Activated T-cell treated with anti-CD3 and anti-CD28 coated beads, Interleukin-2, amount 50 U/mL, for 4 hours (primary cell): Measurements from ENCODE around the gene PROK1. TPM values are rescaled to one million over a fixed set of nuclear protein-coding genes. Genes with fewer than 3 reads are reported as not detected.
"Not testable (repeated sequence)": the region's sequence is repeated elsewhere in the genome, so short reads cannot be mapped to it uniquely, and the experiment has no call there.

Experiments
- ATAC-seq, 2 donors: fragments of 200-7000 bp; cut with Tn5 transposase; one replicate each; pipeline ENCODE4 v1.10.0; 2021
- DNase-seq: peaks from one replicate; pipeline ENCODE4 v3.0.0-alpha.2; 2020
- H3K27me3 Mint-ChIP-seq: one replicate; pipeline ENCODE4 v1.8.0; 2021; ENCODE audit warnings: low read depth, mixed read lengths
- H3K36me3 Mint-ChIP-seq: one replicate; pipeline ENCODE4 v1.8.0; 2022; ENCODE audit warnings: mixed read lengths; ENCODE audit not compliant: insufficient read depth
- H3K4me1 Mint-ChIP-seq: one replicate; pipeline ENCODE4 v1.8.0; 2021; ENCODE audit warnings: low read depth, mixed read lengths
- H3K4me3 Mint-ChIP-seq: one replicate; pipeline ENCODE4 v1.8.0; 2021; ENCODE audit warnings: mild to moderate bottlenecking, moderate library complexity, mixed read lengths
- H3K9me3 Mint-ChIP-seq: one replicate; pipeline ENCODE4 v1.8.0; 2021; ENCODE audit warnings: mixed read lengths
- total RNA-seq, 3 donors: library from RNA; stranded (reverse); gene quantifications; one replicate each; pipeline ENCODE4 v1.2.1, GENCODE V29; 2021

The PROK1 gene
- total RNA-seq, 3 donors from 2014 or later = not detected

DNA sequence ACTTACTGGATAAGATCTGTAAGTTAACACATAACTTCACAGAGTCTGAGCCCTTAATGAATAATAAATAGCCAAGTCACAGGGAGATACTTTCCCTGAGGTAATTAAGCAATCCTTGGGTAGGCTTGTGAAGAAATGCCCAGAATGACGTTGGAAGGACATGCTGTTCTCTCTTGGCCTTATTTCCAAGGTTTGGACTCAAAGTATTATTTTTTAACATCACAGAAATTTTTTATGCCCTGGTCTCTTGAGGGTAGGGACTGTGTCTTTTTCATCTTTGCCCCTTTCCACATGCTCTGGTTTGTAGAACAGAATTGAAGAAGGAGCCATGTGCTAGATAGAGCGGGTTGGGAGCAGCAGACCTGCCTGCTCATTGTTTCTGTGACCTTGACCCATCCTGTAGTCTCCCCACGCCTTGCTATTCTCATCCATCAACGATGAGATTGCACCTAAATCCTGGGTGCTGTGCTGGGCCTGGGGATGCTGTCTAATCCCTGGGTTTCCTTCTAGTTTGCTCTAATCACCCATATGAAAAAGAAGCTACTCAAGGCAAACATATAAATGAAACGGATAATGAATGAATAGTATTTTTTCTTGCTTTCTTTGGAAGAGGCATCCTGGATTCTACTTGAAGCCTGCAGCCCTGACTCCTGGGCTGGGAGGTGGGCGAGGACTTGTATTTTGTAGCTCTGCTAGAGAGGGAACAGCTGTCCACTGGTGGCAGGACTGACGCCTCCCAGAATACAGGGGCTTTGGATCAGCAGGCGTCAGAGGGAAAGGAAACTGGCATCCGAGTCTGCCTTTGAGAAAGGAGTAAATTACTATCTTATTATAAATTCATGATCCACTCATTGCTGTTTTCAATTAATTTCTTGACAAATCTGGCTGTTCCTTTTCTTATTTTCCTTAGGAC, 26.0 kb upstream of the PROK1 start:
- Mint-ChIP-seq H3K36me3 (no peaks in the 10 kb centered on the region), H3K4me3 (no peak overlapping the region), H3K4me1 (no peaks in the 10 kb centered on the region), H3K27me3 (peaks cover 3% of the 10 kb centered on the region), H3K9me3 (no peaks in the 10 kb centered on the region)
- no peak for ATAC-seq
- no peak for DNase-seq

DNA sequence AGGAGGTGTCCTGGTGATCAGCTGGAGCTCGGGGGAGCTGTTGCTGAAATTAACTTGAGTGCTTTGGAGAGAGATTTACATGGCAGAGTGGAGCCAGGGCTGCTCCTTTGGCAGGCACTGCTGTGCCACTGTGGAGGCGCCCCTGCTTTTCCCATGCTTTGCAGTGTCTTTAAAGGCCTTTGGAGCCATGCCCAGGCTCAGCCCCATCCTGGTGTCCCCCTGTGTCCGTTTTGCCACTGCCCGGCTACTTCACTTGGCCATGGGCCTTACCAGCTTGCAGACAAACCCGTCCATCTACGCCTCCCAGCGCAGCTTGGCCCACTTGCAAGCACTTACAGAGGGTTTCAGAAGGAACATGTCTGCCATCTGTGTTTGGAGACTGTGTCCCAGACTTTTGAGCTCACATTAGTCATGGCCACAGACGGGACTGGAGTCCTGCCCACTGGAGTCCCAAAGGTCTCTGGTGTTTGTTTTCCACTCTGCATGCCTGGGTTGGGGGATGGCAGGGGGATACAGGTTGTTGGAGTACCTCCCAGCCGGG, 25.3 kb upstream of the PROK1 start:
- H3K36me3 Mint-ChIP-seq = no peaks in the 10 kb centered on the region
- H3K4me3 Mint-ChIP-seq = no peak overlapping the region
- ATAC-seq = no peak
- H3K27me3 Mint-ChIP-seq = peaks cover 4% of the 10 kb centered on the region
- H3K9me3 Mint-ChIP-seq = no peaks in the 10 kb centered on the region
- no peak for DNase-seq
- H3K4me1 Mint-ChIP-seq = no peaks in the 10 kb centered on the region

DNA sequence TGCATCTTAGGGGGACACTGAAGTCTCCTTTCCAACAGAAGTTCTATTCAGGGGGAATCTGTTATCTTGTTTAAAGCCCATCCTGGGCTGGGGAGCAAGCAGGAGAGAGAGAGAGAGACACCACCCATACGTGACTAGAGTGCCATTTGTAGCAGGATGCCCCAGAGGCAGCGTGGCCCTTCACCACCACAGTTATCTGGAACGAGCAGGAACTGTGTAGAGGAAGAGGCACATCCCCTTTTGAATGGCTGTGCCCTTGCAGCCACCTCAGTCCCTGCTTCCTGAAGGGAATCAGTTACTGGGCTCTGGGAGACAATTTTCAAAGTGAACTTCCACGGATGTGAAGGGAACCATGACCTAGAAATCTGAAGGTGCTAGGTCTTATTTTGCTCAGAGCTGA, 24.1 kb upstream of the PROK1 start:
- no peaks in the 10 kb centered on the region for H3K9me3 Mint-ChIP-seq
- DNase-seq (no peak), ATAC-seq (no peak)
- no peak overlapping the region for H3K4me3 Mint-ChIP-seq
- H3K27me3 Mint-ChIP-seq = peaks cover 12% of the 10 kb centered on the region
- H3K36me3 Mint-ChIP-seq = no peaks in the 10 kb centered on the region
- no peaks in the 10 kb centered on the region for H3K4me1 Mint-ChIP-seq

DNA sequence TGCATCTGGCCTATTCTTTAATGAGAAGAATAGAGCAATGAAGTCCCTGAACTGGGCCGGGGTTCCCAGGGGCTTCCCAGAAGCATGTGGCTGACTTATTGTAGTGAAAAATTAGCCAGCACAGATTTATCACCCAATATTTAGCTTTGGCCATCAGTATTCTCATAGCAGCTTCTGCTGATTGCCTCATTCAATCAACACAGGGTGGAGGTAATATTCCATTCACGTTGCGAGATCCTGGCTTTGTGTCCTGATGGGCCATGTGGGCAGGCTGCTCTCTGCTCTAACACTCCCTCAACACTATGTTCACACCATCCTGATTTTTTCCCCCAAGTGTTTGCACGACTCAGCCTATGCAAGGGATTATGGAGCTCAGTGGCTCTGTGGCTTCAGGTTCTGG, 22.0 kb upstream of the PROK1 start:
- Mint-ChIP-seq H3K4me3 (no peak overlapping the region), H3K36me3 (no peaks in the 10 kb centered on the region)

DNA sequence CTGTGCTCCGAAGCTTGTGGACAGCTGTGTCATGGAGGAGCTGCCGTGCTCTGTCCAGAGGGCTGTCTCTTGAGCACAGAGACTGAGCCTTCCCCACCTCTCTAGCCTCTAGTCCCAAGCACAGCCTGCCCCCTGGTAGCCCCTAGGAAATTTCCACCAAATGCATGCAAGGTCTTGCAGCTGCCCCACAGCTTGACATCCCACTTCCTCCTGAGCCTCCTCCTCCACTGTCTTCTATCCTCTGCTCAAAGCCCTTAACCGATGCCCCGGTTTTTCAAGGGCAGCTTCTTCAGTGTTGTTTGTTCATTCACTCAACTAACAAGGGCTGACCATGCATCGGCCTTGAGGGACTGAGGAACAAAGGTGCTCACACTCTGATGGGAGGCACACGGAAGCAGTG, 20.6 kb upstream of the PROK1 start:
- Mint-ChIP-seq H3K4me1 (no peaks in the 10 kb centered on the region), H3K9me3 (no peaks in the 10 kb centered on the region), H3K4me3 (no peak overlapping the region), H3K27me3 (peaks cover 15% of the 10 kb centered on the region), H3K36me3 (no peaks in the 10 kb centered on the region)
- no peak for DNase-seq
- ATAC-seq = no peak

More for the DNA sequence above, 22.0 kb upstream of the PROK1 start:
- H3K27me3 Mint-ChIP-seq = peaks cover 13% of the 10 kb centered on the region
- no peak for ATAC-seq
- H3K9me3 Mint-ChIP-seq = no peaks in the 10 kb centered on the region
- no peaks in the 10 kb centered on the region for H3K4me1 Mint-ChIP-seq
- DNase-seq = no peak

DNA sequence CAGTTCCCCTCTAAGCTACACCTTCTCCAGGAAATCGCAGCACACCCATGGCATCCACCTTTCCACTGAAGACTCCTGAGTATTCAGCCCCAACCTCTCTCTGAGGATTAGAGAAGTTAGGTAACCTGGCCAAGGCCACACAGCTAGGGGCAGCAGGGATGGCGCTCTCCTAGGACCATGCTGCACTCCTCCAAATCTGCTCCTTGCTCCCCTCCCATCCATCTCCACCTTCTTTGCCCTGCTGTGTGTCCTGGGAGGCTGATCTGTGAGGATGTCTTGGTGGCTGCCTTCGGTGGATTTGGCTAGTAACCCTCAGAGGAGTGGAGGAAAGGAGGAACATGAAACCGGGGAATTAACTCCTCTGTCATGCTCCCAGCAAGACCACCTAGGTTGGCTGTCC, 20.0 kb upstream of the PROK1 start:
- Mint-ChIP-seq H3K27me3 (peaks cover 15% of the 10 kb centered on the region), H3K4me1 (no peaks in the 10 kb centered on the region), H3K9me3 (no peaks in the 10 kb centered on the region), H3K36me3 (no peaks in the 10 kb centered on the region), H3K4me3 (no peak overlapping the region)
- DNase-seq = no peak
- no peak for ATAC-seq

DNA sequence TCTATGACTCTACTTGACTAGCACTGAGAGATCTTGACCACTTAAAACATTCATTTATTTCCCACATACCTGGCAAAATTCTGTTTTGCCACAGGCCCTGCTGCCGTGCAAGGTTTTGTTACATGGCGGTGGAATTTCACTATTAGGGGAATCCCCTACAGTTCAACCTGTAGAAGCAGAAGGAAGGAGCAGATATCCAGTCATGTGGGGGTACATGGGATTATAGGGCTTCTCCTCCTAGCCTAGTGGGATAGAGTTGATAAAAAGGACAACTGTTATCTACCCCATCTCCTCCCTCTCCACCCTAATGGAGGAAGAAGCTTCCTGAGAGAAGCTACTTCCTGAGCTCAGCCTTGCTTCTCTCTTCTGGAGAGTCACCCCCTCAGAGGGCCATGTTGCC, 17.7 kb upstream of the PROK1 start:
- ATAC-seq (no peak), DNase-seq (no peak)
- H3K27me3 Mint-ChIP-seq = peaks cover 17% of the 10 kb centered on the region
- no peak overlapping the region for H3K4me3 Mint-ChIP-seq
- no peaks in the 10 kb centered on the region for H3K36me3 Mint-ChIP-seq
- H3K9me3 Mint-ChIP-seq = no peaks in the 10 kb centered on the region
- H3K4me1 Mint-ChIP-seq = no peaks in the 10 kb centered on the region

DNA sequence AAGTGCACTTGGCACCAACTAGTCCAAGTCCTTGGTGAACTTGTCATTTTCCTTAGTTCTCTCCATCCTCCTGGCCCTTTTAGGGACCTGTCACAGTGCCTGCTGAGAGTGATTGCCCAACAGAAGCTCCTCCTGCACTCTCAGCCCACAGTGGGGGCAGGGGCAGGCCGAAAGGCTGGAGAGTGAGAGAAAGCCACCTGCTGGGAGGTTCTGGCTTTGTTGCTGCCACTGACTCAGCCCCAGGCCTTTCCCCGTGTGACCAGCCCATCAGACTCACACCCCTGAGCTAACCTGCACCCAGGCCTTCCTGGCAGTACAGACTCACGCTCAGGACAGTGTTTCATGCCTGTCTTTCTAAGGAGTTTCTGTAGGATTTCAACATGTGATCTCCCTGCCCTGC, 17.1 kb upstream of the PROK1 start:
- H3K36me3 Mint-ChIP-seq = no peaks in the 10 kb centered on the region
- ATAC-seq (no peak), DNase-seq (no peak)
- H3K4me1 Mint-ChIP-seq = no peaks in the 10 kb centered on the region
- peaks cover 20% of the 10 kb centered on the region for H3K27me3 Mint-ChIP-seq
- no peaks in the 10 kb centered on the region for H3K9me3 Mint-ChIP-seq
- no peak overlapping the region for H3K4me3 Mint-ChIP-seq

DNA sequence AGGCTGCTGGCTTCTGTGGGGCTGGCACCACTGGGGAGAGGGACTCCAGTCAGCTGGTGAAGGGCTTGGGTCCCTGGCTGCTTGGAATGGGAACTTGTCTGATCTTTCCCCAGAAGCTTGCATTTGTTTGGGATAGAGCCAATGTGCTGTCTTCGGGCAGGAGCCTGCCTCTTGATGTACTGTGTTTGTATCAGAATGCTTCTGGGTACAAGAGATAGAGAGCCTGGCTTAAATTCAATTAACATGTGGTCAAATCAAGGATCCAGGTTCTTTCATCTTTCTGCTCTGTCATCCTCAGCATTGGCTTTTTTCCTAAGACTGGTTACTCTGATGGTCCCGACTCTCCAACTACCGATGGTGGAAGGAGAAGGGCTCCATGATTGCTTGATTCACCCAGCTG, 16.0 kb upstream of the PROK1 start:
- ATAC-seq (no peak), DNase-seq (no peak)
- H3K4me1 Mint-ChIP-seq = no peaks in the 10 kb centered on the region
- H3K36me3 Mint-ChIP-seq = no peaks in the 10 kb centered on the region
- peaks cover 19% of the 10 kb centered on the region for H3K27me3 Mint-ChIP-seq
- no peaks in the 10 kb centered on the region for H3K9me3 Mint-ChIP-seq
- H3K4me3 Mint-ChIP-seq = no peak overlapping the region

DNA sequence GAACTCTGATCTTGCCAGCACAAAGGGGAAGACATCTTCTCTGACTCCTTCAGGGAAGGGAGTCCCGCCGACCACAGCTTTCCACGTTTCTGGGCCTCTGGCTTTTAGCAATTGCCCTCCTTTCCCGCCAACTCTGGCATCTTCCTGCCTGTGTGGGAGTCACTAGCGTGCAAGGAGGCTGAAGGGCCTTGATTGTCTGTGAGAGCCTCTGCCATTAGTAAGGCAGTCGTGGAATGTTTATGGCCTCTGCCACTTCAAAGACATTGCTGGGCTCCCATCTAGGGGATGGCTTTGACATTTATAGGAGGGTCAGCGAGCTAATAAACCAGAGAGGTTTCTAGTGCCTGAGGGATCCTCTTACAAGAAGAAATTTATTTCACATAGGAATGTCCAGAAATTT, 14.3 kb upstream of the PROK1 start:
- H3K36me3 Mint-ChIP-seq = no peaks in the 10 kb centered on the region
- H3K27me3 Mint-ChIP-seq = peaks cover 13% of the 10 kb centered on the region
- no peak overlapping the region for H3K4me3 Mint-ChIP-seq
- DNase-seq = no peak
- no peak for ATAC-seq
- H3K9me3 Mint-ChIP-seq = no peaks in the 10 kb centered on the region
- H3K4me1 Mint-ChIP-seq = no peaks in the 10 kb centered on the region

DNA sequence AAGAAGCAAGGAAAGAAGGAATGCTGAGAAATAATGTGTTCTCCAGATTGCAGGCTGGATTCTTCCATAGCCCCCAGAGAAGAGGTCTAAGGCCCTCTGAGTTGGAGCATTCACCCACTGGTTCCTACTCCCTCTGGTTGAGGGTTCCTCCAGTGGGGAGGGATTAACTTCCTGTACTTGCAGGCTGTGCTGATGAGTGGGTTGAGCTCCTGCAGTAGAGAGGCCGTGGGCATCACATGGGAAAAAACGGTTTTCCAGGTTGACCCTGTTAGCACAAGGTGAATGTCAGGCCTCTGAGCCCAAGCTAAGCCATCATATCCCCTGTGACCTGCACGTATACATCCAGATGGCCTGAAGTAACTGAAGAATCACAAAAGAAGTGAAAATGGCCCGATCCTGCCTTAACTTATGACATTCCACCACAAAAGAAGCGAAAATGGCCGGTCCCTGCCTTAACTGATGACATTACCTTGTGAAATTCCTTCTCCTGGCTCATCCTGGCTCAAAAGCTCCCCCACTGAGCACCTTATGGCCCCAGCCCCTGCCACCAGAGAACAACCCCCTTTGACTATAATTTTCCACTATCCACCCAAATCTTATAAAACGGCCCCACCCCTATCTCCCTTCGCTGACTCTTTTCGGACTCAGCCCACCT, 13.2 kb upstream of the PROK1 start:
- not testable (repeated sequence) for ATAC-seq, H3K36me3 Mint-ChIP-seq, H3K4me1 Mint-ChIP-seq, DNase-seq, H3K9me3 Mint-ChIP-seq, H3K27me3 Mint-ChIP-seq, H3K4me3 Mint-ChIP-seq

DNA sequence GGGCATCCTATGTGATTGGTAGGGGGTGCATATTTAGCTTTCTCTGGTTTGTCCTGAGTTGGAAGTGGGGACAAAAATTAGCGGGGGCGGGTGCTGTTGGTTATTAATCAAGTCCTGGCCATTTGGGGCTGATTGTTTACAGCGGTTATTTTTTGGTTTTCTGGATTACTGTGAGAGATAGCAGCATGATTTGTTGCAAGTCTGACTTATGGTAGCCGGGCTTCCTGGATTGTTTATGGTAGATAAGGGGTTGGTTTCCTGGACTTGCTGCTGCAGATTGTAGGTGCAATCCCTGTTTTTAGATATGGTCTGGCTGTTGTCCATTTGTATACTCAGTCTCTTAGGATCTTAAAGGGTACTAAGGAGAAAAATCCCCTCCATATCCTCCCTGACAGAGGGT, 12.1 kb upstream of the PROK1 start:
- no peak for DNase-seq
- no peaks in the 10 kb centered on the region for H3K4me1 Mint-ChIP-seq

DNA sequence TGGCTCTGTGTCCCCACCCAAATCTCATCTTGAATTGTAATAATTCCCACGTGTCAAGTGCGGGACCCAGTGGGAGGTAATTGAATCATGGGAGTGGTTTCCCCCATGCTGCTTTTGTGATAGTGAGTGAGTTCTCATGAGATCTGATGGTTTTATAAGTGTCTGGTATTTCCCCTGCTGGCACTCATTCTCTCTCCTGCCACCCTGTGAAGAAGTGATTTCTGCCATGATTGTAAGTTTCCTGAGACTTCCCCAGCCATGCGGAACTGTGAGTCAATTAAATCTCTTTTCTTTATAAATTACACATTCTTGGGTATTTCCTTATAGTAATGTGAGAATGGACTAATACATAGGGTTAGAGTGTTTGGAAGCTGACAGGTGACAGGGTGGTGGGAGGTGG, 11.1 kb upstream of the PROK1 start:
- DNase-seq, H3K4me1 Mint-ChIP-seq: not testable (repeated sequence)

More for the DNA sequence above, 12.1 kb upstream of the PROK1 start:
- Mint-ChIP-seq H3K9me3 (no peaks in the 10 kb centered on the region), H3K27me3 (peaks cover 8% of the 10 kb centered on the region), H3K4me3 (no peak overlapping the region), H3K36me3 (no peaks in the 10 kb centered on the region)
- ATAC-seq = no peak

DNA sequence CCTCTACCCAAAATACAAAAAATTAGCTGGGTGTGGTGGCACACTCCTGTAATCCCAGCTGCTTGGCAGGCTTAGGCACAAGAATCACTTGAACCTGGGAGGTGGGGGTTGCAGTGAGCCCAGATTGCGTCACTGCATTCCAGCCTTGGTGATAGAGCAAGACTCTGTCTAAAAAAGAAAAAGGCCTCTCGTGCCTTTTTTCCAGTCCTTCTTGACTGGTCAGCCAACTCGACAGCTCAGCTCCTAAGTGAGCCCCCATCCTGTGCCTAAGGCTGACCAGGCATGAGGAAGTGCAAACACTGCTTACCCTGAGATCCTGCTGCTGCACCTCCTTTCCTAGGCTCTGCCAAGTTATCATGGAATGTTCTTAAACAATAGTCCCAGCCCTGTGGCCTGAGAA, 10.1 kb upstream of the PROK1 start:
- H3K9me3 Mint-ChIP-seq = no peaks in the 10 kb centered on the region
- H3K4me1 Mint-ChIP-seq = no peaks in the 10 kb centered on the region
- ATAC-seq (no peak), DNase-seq (no peak)
- peaks cover 8% of the 10 kb centered on the region for H3K27me3 Mint-ChIP-seq
- no peaks in the 10 kb centered on the region for H3K36me3 Mint-ChIP-seq
- no peak overlapping the region for H3K4me3 Mint-ChIP-seq

More for the DNA sequence above, 11.1 kb upstream of the PROK1 start:
- ATAC-seq, H3K36me3 Mint-ChIP-seq, H3K4me3 Mint-ChIP-seq, H3K9me3 Mint-ChIP-seq, H3K27me3 Mint-ChIP-seq: not testable (repeated sequence)

DNA sequence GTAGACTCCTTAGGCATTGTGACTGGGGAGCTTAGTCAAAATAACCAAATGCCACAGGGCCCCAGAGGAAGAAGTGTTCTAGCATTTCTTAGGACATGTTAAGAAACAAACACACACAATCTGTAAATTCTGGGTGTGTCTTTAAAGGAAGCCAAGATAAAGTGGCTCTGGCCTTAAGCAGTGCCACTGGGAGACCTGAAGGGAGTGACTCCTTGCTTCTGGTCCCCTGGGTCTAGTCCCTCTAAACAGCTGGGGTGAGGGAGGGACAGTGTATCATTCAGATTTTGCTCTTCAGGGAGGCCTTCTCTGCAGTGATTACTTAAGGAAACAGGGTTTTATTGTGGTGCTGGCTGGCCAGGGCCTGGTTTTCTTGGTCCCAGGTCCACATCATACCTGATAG, 9.1 kb upstream of the PROK1 start:
- Mint-ChIP-seq H3K27me3 (peaks cover 10% of the 10 kb centered on the region), H3K36me3 (no peaks in the 10 kb centered on the region), H3K4me1 (no peaks in the 10 kb centered on the region), H3K4me3 (no peak overlapping the region), H3K9me3 (no peaks in the 10 kb centered on the region)
- ATAC-seq = no peak
- DNase-seq = no peak
